Keratinocyte (primary cell): ENCODE measurements around the gene CD300LD. TPM values are rescaled to one million over a fixed set of nuclear protein-coding genes. Genes with fewer than 3 reads are reported as not detected.

Source experiments
- DNase-seq: peaks from one replicate; pipeline ENCODE4 v3.0.0-alpha.2; 2011; ENCODE audit warnings: low read depth, missing footprints, low spot score
- FAIRE-seq: peaks from 2 replicates; lab custom pipeline; 2011; peaks lifted over from hg19 to GRCh38; lab: Jason Lieb, UNC
- H2AFZ ChIP-seq: 2 replicates; pipeline ENCODE4 v1.6.0; 2012; ENCODE audit warnings: low read length, control low read depth, inconsistent platforms; ENCODE audit not compliant: control insufficient read depth
- H3K27ac ChIP-seq: 2 replicates; pipeline ENCODE4 v1.5.1; 2011; ENCODE audit warnings: low read length; ENCODE audit not compliant: control insufficient read depth, insufficient read depth
- H3K27me3 ChIP-seq: 3 replicates; pipeline ENCODE4 v1.6.0; 2011; ENCODE audit warnings: low read length; ENCODE audit not compliant: control insufficient read depth, insufficient read depth; ENCODE audit errors: extremely low read depth
- H3K36me3 ChIP-seq, 2 experiments: 2 replicates in 1 of 2; 3 replicates in 1 of 2; pipeline ENCODE4 v1.5.1; 2011; ENCODE audit warnings: low read length in 2 of 2, mild to moderate bottlenecking in 1 of 2; ENCODE audit not compliant: control insufficient read depth in 2 of 2, insufficient read depth in 2 of 2; ENCODE audit errors: extremely low read depth in 1 of 2
- H3K4me1 ChIP-seq: 3 replicates; pipeline ENCODE4 v1.5.1; 2011; ENCODE audit warnings: low read length; ENCODE audit not compliant: control insufficient read depth, insufficient read depth; ENCODE audit errors: extremely low read depth
- H3K4me2 ChIP-seq: 3 replicates; pipeline ENCODE4 v1.6.0; 2011; ENCODE audit warnings: low read depth, low read length; ENCODE audit not compliant: control insufficient read depth, insufficient read depth; ENCODE audit errors: extremely low read depth
- H3K4me3 ChIP-seq, 3 experiments: fragments of 200-600 bp in 1 of 3; sonication (generic) in 1 of 3; 2 replicates in 2 of 3; 3 replicates in 1 of 3; pipeline ENCODE4 v1.5.1; 2011 to 2016; ENCODE audit warnings: low read length in 3 of 3, mild to moderate bottlenecking in 3 of 3, control low read depth in 2 of 3, inconsistent platforms in 1 of 3, low read depth in 1 of 3, mixed read lengths in 1 of 3, mixed run types in 1 of 3, moderate library complexity in 1 of 3; ENCODE audit not compliant: control insufficient read depth in 2 of 3, insufficient read depth in 2 of 3; ENCODE audit errors: extremely low read depth in 1 of 3
- H3K79me2 ChIP-seq: 2 replicates; pipeline ENCODE4 v1.6.0; 2012; ENCODE audit warnings: low read length; ENCODE audit not compliant: control insufficient read depth, insufficient read depth
- H3K9ac ChIP-seq: 3 replicates; pipeline ENCODE4 v1.6.0; 2011; ENCODE audit warnings: low read length; ENCODE audit not compliant: control insufficient read depth, insufficient read depth; ENCODE audit errors: extremely low read depth
- H3K9me1 ChIP-seq: 3 replicates; pipeline ENCODE4 v1.6.0; 2011; ENCODE audit warnings: low read length; ENCODE audit not compliant: control insufficient read depth, insufficient read depth; ENCODE audit errors: extremely low read depth
- H3K9me3 ChIP-seq: 2 replicates; pipeline ENCODE4 v1.5.1; 2012; ENCODE audit warnings: low read depth, low read length; ENCODE audit not compliant: control insufficient read depth
- H4K20me1 ChIP-seq: 3 replicates; pipeline ENCODE4 v1.6.0; 2011; ENCODE audit warnings: low read length; ENCODE audit not compliant: control insufficient read depth, insufficient read depth; ENCODE audit errors: extremely low read depth
- EZH2 ChIP-seq: IDR thresholded peaks from one replicate; pipeline ENCODE4 v1.6.1; 2012; ENCODE audit warnings: inconsistent platforms, mild to moderate bottlenecking, low read length, moderate library complexity
- dilution Hi-C: fragments of 300-500 bp; cut with MboI; formaldehyde crosslinking; loops from one replicate; pipeline ENCODE4 v1.7.0; 2020; ENCODE audit warnings: low sequenced_read_pairs; ENCODE audit not compliant: extremely low pct_ligation_motif_present
- polyA plus RNA-seq, 5 experiments: library from polyadenylated mRNA; depleted of rRNA in 3 of 5; stranded (reverse) in 3 of 5; stranded (forward) in 1 of 5; unstranded in 1 of 5; fragments of >200 nt; gene quantifications; 1 replicate in 1 of 5; 2 replicates in 3 of 5; 3 replicates in 1 of 5; pipeline versions ENCODE4 v1.2.1 to v1.2.3, GENCODE V29; 2011 to 2012; ENCODE audit warnings: missing spikeins in 2 of 5, low read depth in 1 of 5, low replicate concordance in 1 of 5
- TF ChIP-seq, protein P1 (sequence below), 3 experiments: IDR thresholded peaks in 1 of 3; conservative IDR thresholded peaks in 1 of 3; optimal IDR thresholded peaks in 1 of 3; 2 replicates in 2 of 3; 3 replicates in 1 of 3; pipeline versions ENCODE3 to v1.5.1; 2011; ENCODE audit warnings: low read length in 3 of 3, mild to moderate bottlenecking in 3 of 3, moderate library complexity in 2 of 3, control low read depth in 1 of 3, inconsistent platforms in 1 of 3; ENCODE audit not compliant: insufficient read depth in 2 of 3; ENCODE audit errors: extremely low read depth in 1 of 3

Gene CD300LD
- polyA plus RNA-seq, 1 donor (not counting 4 experiments of a cell fraction or from before 2014, with no cell fraction given): not detected

GRCh38 chr17:74625661-74626060 lies 33.6 kb upstream of the CD300LD start:
- Histone ChIP-seq H3K4me2 (no peak overlapping the region), H4K20me1 (no peaks in the 10 kb centered on the region), H3K4me1 (no peaks in the 10 kb centered on the region), H3K27ac (no peak overlapping the region), H3K4me3 (no peak overlapping the region), H3K79me2 (no peaks in the 10 kb centered on the region), H3K9ac (no peak overlapping the region), H3K27me3 (peaks cover 11% of the 10 kb centered on the region), H3K9me1 (no peaks in the 10 kb centered on the region), H3K36me3 (no peaks in the 10 kb centered on the region), H2AFZ (no peak overlapping the region), H3K9me3 (no peaks in the 10 kb centered on the region)
- DNase-seq: no peak
- no peak for FAIRE-seq
- TF ChIP-seq, protein P1, sequence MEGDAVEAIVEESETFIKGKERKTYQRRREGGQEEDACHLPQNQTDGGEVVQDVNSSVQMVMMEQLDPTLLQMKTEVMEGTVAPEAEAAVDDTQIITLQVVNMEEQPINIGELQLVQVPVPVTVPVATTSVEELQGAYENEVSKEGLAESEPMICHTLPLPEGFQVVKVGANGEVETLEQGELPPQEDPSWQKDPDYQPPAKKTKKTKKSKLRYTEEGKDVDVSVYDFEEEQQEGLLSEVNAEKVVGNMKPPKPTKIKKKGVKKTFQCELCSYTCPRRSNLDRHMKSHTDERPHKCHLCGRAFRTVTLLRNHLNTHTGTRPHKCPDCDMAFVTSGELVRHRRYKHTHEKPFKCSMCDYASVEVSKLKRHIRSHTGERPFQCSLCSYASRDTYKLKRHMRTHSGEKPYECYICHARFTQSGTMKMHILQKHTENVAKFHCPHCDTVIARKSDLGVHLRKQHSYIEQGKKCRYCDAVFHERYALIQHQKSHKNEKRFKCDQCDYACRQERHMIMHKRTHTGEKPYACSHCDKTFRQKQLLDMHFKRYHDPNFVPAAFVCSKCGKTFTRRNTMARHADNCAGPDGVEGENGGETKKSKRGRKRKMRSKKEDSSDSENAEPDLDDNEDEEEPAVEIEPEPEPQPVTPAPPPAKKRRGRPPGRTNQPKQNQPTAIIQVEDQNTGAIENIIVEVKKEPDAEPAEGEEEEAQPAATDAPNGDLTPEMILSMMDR (optimal IDR thresholded peaks at IDR 0.05 in 1 of 3, IDR thresholded peaks at IDR 0.05 in 1 of 3, conservative IDR thresholded peaks at IDR 0.05 in 1 of 3; ENCODE audit: extremely low read depth in 1 of 3, insufficient read depth in 2 of 3, low read length in 3 of 3): no peak
- no peak for TF ChIP-seq EZH2
- dilution Hi-C loops: no loop called here

DNA sequence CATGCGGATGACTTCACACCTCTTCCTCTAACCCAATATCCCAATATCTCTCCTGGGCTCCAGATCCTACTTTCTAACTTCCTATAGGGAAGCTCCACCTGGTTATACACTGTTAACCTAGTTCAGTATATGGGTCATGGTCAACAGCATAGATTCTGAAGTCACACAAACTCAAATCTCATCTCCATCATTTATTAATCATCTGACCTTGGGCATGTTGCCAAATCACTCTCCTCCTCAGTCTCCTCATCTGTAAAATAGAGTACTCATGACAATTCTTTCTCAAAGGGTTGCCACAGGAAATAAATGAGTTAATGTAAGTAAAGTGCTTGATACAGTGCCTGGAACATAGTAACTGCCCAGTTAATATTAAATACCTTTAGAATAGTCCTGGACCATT lies 32.0 kb upstream of the CD300LD start:
- Histone ChIP-seq H3K9ac (no peak overlapping the region), H4K20me1 (no peaks in the 10 kb centered on the region), H3K36me3 (no peaks in the 10 kb centered on the region), H3K9me1 (no peaks in the 10 kb centered on the region), H3K27me3 (peaks cover 10% of the 10 kb centered on the region), H3K27ac (no peak overlapping the region), H2AFZ (no peak overlapping the region), H3K9me3 (no peaks in the 10 kb centered on the region), H3K4me1 (no peaks in the 10 kb centered on the region), H3K4me3 (no peak overlapping the region), H3K79me2 (no peaks in the 10 kb centered on the region), H3K4me2 (no peak overlapping the region)
- dilution Hi-C loops: no loop called here
- no peak for FAIRE-seq
- DNase-seq: no peak
- TF ChIP-seq EZH2: no peak
- TF ChIP-seq, protein P1 (optimal IDR thresholded peaks at IDR 0.05 in 1 of 3, IDR thresholded peaks at IDR 0.05 in 1 of 3, conservative IDR thresholded peaks at IDR 0.05 in 1 of 3; ENCODE audit: extremely low read depth in 1 of 3, insufficient read depth in 2 of 3, low read length in 3 of 3): no peak
